HG02870 (cell line): ENCODE measurements around the gene CALCA.

ENCODE experiments used
- ATAC-seq: cut with Tn5 transposase; IDR thresholded peaks from one replicate; pipeline ENCODE4 v1.9.1; 2021; ENCODE audit warnings: mild to moderate bottlenecking, moderate library complexity; ENCODE audit not compliant: unreplicated experiment

CALCA gene

GRCh38 chr11:14949437-14950147, 22.6 kb downstream of the CALCA start:
- ATAC-seq = no peak

GRCh38 chr11:14942745-14943144, 29.4 kb downstream of the CALCA start:
- no peak for ATAC-seq

- ATAC-seq = no peak
These were observed 33.2 kb downstream of the CALCA start for GRCh38 chr11:14938936-14939335.

GRCh38 chr11:14934641-14935351, 37.4 kb downstream of the CALCA start:
- ATAC-seq = no peak

- ATAC-seq = no peak
These were observed 39.7 kb downstream of the CALCA start for GRCh38 chr11:14932447-14932846.

GRCh38 chr11:14930369-14930768, 41.8 kb downstream of the CALCA start:
- no peak for ATAC-seq

GRCh38 chr11:14927146-14927545, 45.0 kb downstream of the CALCA start:
- no peak for ATAC-seq

- ATAC-seq = no peak
These were observed 47.8 kb downstream of the CALCA start for GRCh38 chr11:14924318-14924717.
